GM20431 (cell line): ENCODE data around the gene SHC1.

ENCODE experiments used
- in situ Hi-C: fragments of 300-500 bp; cut with MseI, MboI; formaldehyde crosslinking; loops from one replicate; pipeline ENCODE4 v1.15.0; 2020; ENCODE audit warnings: low sequenced_read_pairs; ENCODE audit not compliant: unreplicated experiment

The SHC1 gene

GRCh38 chr1:154970631-154971340 lies at the start of gene SHC1:
Gene SHC1 (minus strand): TSS chr1:154970747. CDS start chr1:154970526, 221 bp downstream.
- in situ Hi-C loops, result no loop called here

- in situ Hi-C loops, result no loop called here
Measured at GRCh38 chr1:155019377-155020245, 49.1 kb upstream of the SHC1 start.

GRCh38 chr1:155018617-155019348 lies 48.2 kb upstream of the SHC1 start:
- in situ Hi-C loops, result no loop called here

GRCh38 chr1:155017946-155018316 lies 47.4 kb upstream of the SHC1 start:
- in situ Hi-C loops, result no loop called here

- in situ Hi-C loops, result no loop called here
Measured at GRCh38 chr1:155017041-155017945, 46.7 kb upstream of the SHC1 start.

- in situ Hi-C loops, result no loop called here
Measured at GRCh38 chr1:155016231-155016831, 45.8 kb upstream of the SHC1 start.

- in situ Hi-C loops, result no loop called here
Measured at GRCh38 chr1:155015527-155016230, 45.1 kb upstream of the SHC1 start.

GRCh38 chr1:155014709-155015508 lies 44.4 kb upstream of the SHC1 start:
- in situ Hi-C loops, result no loop called here

- in situ Hi-C loops, result no loop called here
Measured at GRCh38 chr1:155013632-155014031, 43.1 kb upstream of the SHC1 start.

GRCh38 chr1:155012776-155013602 lies 42.4 kb upstream of the SHC1 start:
- in situ Hi-C loops, result no loop called here

- in situ Hi-C loops, result no loop called here
Measured at GRCh38 chr1:155012026-155012546, 41.5 kb upstream of the SHC1 start.

- in situ Hi-C loops, result no loop called here
Measured at GRCh38 chr1:155011437-155012025, 41.0 kb upstream of the SHC1 start.

- in situ Hi-C loops, result no loop called here
Measured at GRCh38 chr1:155011004-155011416, 40.5 kb upstream of the SHC1 start.

- in situ Hi-C loops, result no loop called here
Measured at GRCh38 chr1:155010211-155010918, 39.8 kb upstream of the SHC1 start.

GRCh38 chr1:155009742-155010141 lies 39.2 kb upstream of the SHC1 start:
- in situ Hi-C loops, result no loop called here

- in situ Hi-C loops, result no loop called here
Measured at GRCh38 chr1:155009221-155009711, 38.7 kb upstream of the SHC1 start.
